H9 (cell line): Measurements from ENCODE around the gene CASD1. TPM values are rescaled to one million over a fixed set of nuclear protein-coding genes. Genes with fewer than 3 reads are reported as not detected.

Source experiments
- DNase-seq: peaks from one replicate; pipeline ENCODE4 v3.0.0-alpha.2; 2017
- H2AFZ ChIP-seq: one replicate; pipeline ENCODE4 v1.6.1; 2013; ENCODE audit warnings: mild to moderate bottlenecking, low read length, control low read depth, moderate library complexity
- H2AK5ac ChIP-seq: 2 replicates; pipeline ENCODE4 v1.6.1; 2013; ENCODE audit warnings: low read length, control low read depth, mixed read lengths; ENCODE audit not compliant: insufficient read length
- H2BK120ac ChIP-seq: one replicate; pipeline ENCODE4 v1.6.1; 2013; ENCODE audit warnings: low read depth, mild to moderate bottlenecking, low read length, control low read depth, inconsistent platforms; ENCODE audit not compliant: poor library complexity, severe bottlenecking
- H2BK12ac ChIP-seq: 2 replicates; pipeline ENCODE4 v1.6.1; 2013; ENCODE audit warnings: low read length, control low read depth, mixed read lengths, low read depth; ENCODE audit not compliant: insufficient read length
- H2BK15ac ChIP-seq: 2 replicates; pipeline ENCODE4 v1.6.1; 2013; ENCODE audit warnings: low read depth, low read length, control low read depth
- H2BK20ac ChIP-seq: one replicate; pipeline ENCODE4 v1.6.1; 2013; ENCODE audit warnings: low read depth, mild to moderate bottlenecking, low read length, control low read depth, inconsistent platforms; ENCODE audit not compliant: poor library complexity, severe bottlenecking
- H2BK5ac ChIP-seq: 2 replicates; pipeline ENCODE4 v1.6.1; 2013; ENCODE audit warnings: low read length, control low read depth, mixed read lengths; ENCODE audit not compliant: insufficient read length
- H3K14ac ChIP-seq: 2 replicates; pipeline ENCODE4 v1.6.1; 2013; ENCODE audit warnings: low read length, control low read depth; ENCODE audit not compliant: insufficient read depth
- H3K18ac ChIP-seq: 2 replicates; pipeline ENCODE4 v1.6.1; 2013; ENCODE audit warnings: low read depth, mild to moderate bottlenecking, mixed read lengths, low read length, control low read depth; ENCODE audit not compliant: insufficient read length
- H3K23ac ChIP-seq: 2 replicates; pipeline ENCODE4 v1.6.1; 2013; ENCODE audit warnings: low read length, control low read depth, mixed read lengths, low read depth; ENCODE audit not compliant: insufficient read length
- H3K23me2 ChIP-seq: 2 replicates; pipeline ENCODE4 v1.6.1; 2013; ENCODE audit warnings: low read depth, mild to moderate bottlenecking, mixed read lengths, low read length, control low read depth; ENCODE audit not compliant: insufficient read length, poor library complexity, severe bottlenecking
- H3K27ac ChIP-seq: 2 replicates; pipeline ENCODE4 v1.5.1; 2013; ENCODE audit warnings: low read length, control low read depth, mixed read lengths, low read depth; ENCODE audit not compliant: insufficient read length
- H3K27me3 ChIP-seq: 2 replicates; pipeline ENCODE4 v1.6.1; 2013; ENCODE audit warnings: low read length, control low read depth, inconsistent platforms; ENCODE audit not compliant: insufficient read depth
- H3K4ac ChIP-seq: 2 replicates; pipeline ENCODE4 v1.6.1; 2013; ENCODE audit warnings: low read depth, mild to moderate bottlenecking, control low read depth, inconsistent platforms, low read length, moderate library complexity
- H3K4me1 ChIP-seq: 2 replicates; pipeline ENCODE4 v1.6.1; 2013; ENCODE audit warnings: low read length, control low read depth, inconsistent platforms; ENCODE audit not compliant: insufficient read depth
- H3K4me2 ChIP-seq: 2 replicates; pipeline ENCODE4 v1.6.1; 2013; ENCODE audit warnings: low read length, control low read depth, mixed read lengths; ENCODE audit not compliant: insufficient read length, insufficient read depth
- H3K56ac ChIP-seq: 2 replicates; pipeline ENCODE4 v1.6.1; 2013; ENCODE audit warnings: low read depth, mild to moderate bottlenecking, mixed read lengths, low read length, control low read depth; ENCODE audit not compliant: insufficient read length
- H3K79me1 ChIP-seq: 2 replicates; pipeline ENCODE4 v1.6.1; 2013; ENCODE audit warnings: low read depth, mild to moderate bottlenecking, moderate library complexity, low read length, control low read depth, inconsistent platforms; ENCODE audit not compliant: insufficient read depth, poor library complexity, severe bottlenecking
- H3K79me2 ChIP-seq: 2 replicates; pipeline ENCODE4 v1.6.1; 2013; ENCODE audit warnings: low read length, control low read depth, inconsistent platforms; ENCODE audit not compliant: insufficient read depth
- H3K9ac ChIP-seq: 2 replicates; pipeline ENCODE4 v1.6.1; 2013; ENCODE audit warnings: low read length, control low read depth, mixed read lengths; ENCODE audit not compliant: insufficient read length; ENCODE audit errors: extremely low read depth
- H3K9me3 ChIP-seq: one replicate; pipeline ENCODE4 v1.6.1; 2013; ENCODE audit warnings: low read depth, low read length, inconsistent platforms; ENCODE audit not compliant: control insufficient read depth
- H3T11ph ChIP-seq: one replicate; pipeline ENCODE4 v1.6.1; 2013; ENCODE audit warnings: mild to moderate bottlenecking, low read length, control low read depth, inconsistent platforms
- H4K20me1 ChIP-seq: one replicate; pipeline ENCODE4 v1.6.1; 2013; ENCODE audit not compliant: control insufficient read depth, insufficient read length, insufficient read depth
- H4K5ac ChIP-seq: 2 replicates; pipeline ENCODE4 v1.6.1; 2013; ENCODE audit warnings: low read depth, mild to moderate bottlenecking, mixed read lengths, low read length, control low read depth; ENCODE audit not compliant: insufficient read length
- H4K8ac ChIP-seq: replicated peaks from 2 replicates; pipeline ENCODE4 v1.6.1; 2013; ENCODE audit warnings: low read length, control low read depth, mixed read lengths, low read depth; ENCODE audit not compliant: insufficient read length
- H4K91ac ChIP-seq: 2 replicates; pipeline ENCODE4 v1.6.1; 2013; ENCODE audit warnings: low read depth, mild to moderate bottlenecking, moderate library complexity, mixed read lengths, low read length, control low read depth; ENCODE audit not compliant: insufficient read length
- H3K27ac Mint-ChIP-seq, 3 experiments: 2 replicates in 2 of 3; 3 replicates in 1 of 3; pipeline ENCODE4 v1.8.0; 2020 to 2021; ENCODE audit warnings: mixed read lengths in 3 of 3, mild to moderate bottlenecking in 1 of 3, moderate library complexity in 1 of 3
- H3K27me3 Mint-ChIP-seq: 2 replicates; pipeline ENCODE4 v1.8.0; 2021; ENCODE audit warnings: low read depth, mild to moderate bottlenecking, moderate library complexity, mixed read lengths
- H3K36me3 Mint-ChIP-seq, 3 experiments: 2 replicates in 2 of 3; 3 replicates in 1 of 3; pipeline ENCODE4 v1.8.0; 2020 to 2021; ENCODE audit warnings: low read depth in 3 of 3, mixed read lengths in 3 of 3; ENCODE audit not compliant: insufficient read depth in 1 of 3
- H3K4me1 Mint-ChIP-seq, 2 experiments: 2 replicates each; pipeline ENCODE4 v1.8.0; 2020; ENCODE audit warnings: mixed read lengths in 2 of 2
- H3K4me3 Mint-ChIP-seq, 2 experiments: 2 replicates in 1 of 2; 3 replicates in 1 of 2; pipeline ENCODE4 v1.8.0; 2020 to 2021; ENCODE audit warnings: mild to moderate bottlenecking in 2 of 2, mixed read lengths in 2 of 2, moderate library complexity in 1 of 2
- H3K9me3 Mint-ChIP-seq, 2 experiments: 2 replicates in 1 of 2; 3 replicates in 1 of 2; pipeline ENCODE4 v1.8.0; 2020; ENCODE audit warnings: mild to moderate bottlenecking in 2 of 2, mixed read lengths in 2 of 2, moderate library complexity in 1 of 2
- CTCF ChIP-seq: fragments of 200-600 bp; sonication (generic); conservative IDR thresholded peaks from 3 replicates; pipeline ENCODE4 v1.8.0; 2021; ENCODE audit warnings: antibody characterized with exemption, mild to moderate bottlenecking
- WGBS: extraction: QIAGEN DNeasy Blood & Tissue Kit; methylation state at CpG from one replicate; pipeline ENCODE4 v1.1.7; 2013; ENCODE audit warnings: missing lambda C conversion rate, low lambda C conversion rate, mixed read lengths; ENCODE audit not compliant: insufficient read length; ENCODE audit errors: extremely low coverage; 5-methylcytosine and 5-hydroxymethylcytosine counted together
- total RNA-seq: library from RNA; stranded (reverse); gene quantifications from 2 replicates; pipeline ENCODE4 v1.2.1, GENCODE V29; 2021

CASD1 gene
- total RNA-seq, 1 experiment from 2014 or later = 21.6 TPM

- H3K27me3 ChIP-seq = no peaks in the 10 kb centered on the region
- no peaks in the 10 kb centered on the region for H3K23me2 ChIP-seq
- H3K27ac Mint-ChIP-seq = no peak overlapping the region
- H3T11ph ChIP-seq = no peak overlapping the region
- H3K9me3 ChIP-seq = no peaks in the 10 kb centered on the region
- no CpG with 5 or more reads among the region's 1 CpG for WGBS
- no peak overlapping the region for H3K23ac ChIP-seq
- no peak overlapping the region for H2BK20ac ChIP-seq
- peaks cover under 1 to 4% of the 10 kb centered on the region in 2 experiments; a peak in 4 of 5 replicates for H3K9me3 Mint-ChIP-seq
- H4K91ac ChIP-seq = no peak overlapping the region
- no peak overlapping the region for H2BK5ac ChIP-seq
- no peak overlapping the region for H4K8ac ChIP-seq
- no peaks in the 10 kb centered on the region for H3K79me1 ChIP-seq
- H3K4me1 Mint-ChIP-seq = no peaks in the 10 kb centered on the region
- no peak overlapping the region for H3K9ac ChIP-seq
- no peak overlapping the region for H3K18ac ChIP-seq
- H3K4me2 ChIP-seq = no peak overlapping the region
- H3K27ac ChIP-seq = no peak overlapping the region
- no peaks in the 10 kb centered on the region for H4K20me1 ChIP-seq
- no peak overlapping the region for H3K4ac ChIP-seq
- H2AK5ac ChIP-seq = no peak overlapping the region
- H2BK15ac ChIP-seq = no peak overlapping the region
- no peak for DNase-seq
- H3K4me3 Mint-ChIP-seq = no peak overlapping the region
- H2AFZ ChIP-seq = no peak overlapping the region
- no peak overlapping the region for H2BK120ac ChIP-seq
- no peak overlapping the region for H2BK12ac ChIP-seq
- no peak for TF ChIP-seq CTCF
- H4K5ac ChIP-seq = no peak overlapping the region
- peaks cover 4 to 12% (median 5%) of the 10 kb centered on the region in 3 experiments; a peak in 4 of 7 replicates for H3K36me3 Mint-ChIP-seq
- H3K4me1 ChIP-seq = no peaks in the 10 kb centered on the region
- no peak overlapping the region for H3K56ac ChIP-seq
- no peaks in the 10 kb centered on the region for H3K79me2 ChIP-seq
- no peaks in the 10 kb centered on the region for H3K27me3 Mint-ChIP-seq
- H3K14ac ChIP-seq = no peak overlapping the region
Measured at GRCh38 chr7:94584113-94584512, 74.5 kb downstream of the CASD1 start.
